NCI-H1417 treated with DMSO at 0.1 percent for 48 hours (cell line): ENCODE measurements around the gene ATP11B.
"Not testable (repeated sequence)": the region's sequence is repeated elsewhere in the genome, so short reads cannot be mapped to it uniquely, and the experiment has no call there.

Experiments
- DNase-seq: peaks from one replicate; lab custom pipeline; 2025; lab: John Stamatoyannopoulos, UW

The ATP11B gene

DNA sequence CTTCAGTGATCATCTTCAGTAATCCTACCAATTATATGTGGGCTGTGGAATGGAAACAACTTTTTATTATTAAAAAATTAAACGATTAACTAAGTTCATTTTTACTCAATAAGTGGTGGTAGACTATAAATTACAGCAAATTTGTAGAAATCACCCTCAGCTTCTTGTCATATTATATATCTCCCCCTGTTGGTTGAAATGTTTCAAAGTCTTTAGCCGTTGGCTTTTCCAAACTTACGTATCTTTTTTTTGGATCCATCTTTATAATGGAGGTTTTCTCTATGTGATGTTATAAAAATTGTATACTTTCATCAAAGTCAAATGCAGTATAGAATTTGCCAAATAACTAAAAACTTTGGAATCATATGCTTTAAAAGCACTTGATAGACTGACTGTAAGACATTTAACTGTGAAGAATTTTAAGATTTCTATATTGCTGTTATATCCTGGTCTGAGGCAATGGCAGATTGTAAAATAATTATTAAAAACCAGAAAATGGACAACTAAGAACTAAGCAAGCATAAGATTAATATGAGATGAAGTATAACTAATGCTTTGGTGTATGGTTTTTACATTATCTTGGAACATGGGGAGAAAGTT, 44.7 kb downstream of the ATP11B start:
- no peak for DNase-seq

DNA sequence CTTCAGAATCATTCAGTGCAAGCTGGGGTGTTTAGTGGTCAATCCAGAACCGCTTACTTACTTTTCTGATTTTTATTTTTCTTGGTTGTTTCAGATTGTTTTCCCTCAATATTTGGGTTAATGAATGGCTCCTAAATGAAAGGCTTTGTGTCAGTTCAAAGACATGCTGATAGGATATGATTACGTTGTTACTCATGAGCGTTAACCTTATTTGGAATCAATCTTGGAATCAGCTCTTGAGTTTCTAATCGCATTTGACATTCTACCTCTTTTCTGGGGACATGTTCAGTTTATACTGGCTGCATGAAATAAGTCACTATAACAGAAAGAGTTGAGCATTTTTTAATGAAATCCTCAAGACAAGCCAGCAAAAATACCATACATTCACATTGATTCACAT, 50.2 kb downstream of the ATP11B start:
- no peak for DNase-seq

DNA sequence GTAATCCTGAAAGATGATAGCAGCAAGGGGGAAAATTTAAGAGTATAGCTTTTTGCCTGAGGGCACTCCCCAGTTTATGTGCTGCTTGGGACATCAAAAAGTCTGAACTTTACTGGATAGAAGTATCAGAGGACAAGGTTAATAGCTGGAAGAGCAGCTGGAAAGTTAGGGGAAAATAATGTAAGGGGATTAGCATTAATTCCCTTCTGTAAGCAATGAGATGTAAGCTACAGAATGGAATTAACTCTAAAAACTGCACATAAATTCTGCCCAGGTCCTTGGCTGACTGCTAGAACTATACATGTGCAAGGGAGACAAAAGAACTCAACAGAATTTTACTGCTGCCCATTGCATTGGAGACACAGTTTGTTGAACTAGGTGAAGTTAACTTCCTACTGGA, 55.6 kb downstream of the ATP11B start:
- no peak for DNase-seq

DNA sequence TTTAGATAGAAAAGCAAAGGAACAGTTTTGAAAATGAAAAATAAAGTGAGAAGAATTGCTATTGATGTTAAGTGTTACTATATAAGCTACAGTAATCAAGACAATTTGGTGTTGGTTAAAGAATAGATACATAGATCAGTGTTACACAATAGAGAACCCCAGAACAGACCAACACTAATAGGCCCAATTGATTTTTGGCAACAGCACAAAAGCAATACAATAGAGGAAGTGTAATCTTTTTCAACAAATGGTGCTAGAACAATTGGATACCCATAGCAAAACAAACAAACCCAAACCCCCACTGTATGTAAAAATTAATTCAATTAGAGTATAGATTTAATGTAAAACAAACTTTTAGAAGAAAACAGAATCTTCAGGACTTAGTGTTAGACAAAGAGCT, 61.8 kb downstream of the ATP11B start:
- no peak for DNase-seq

DNA sequence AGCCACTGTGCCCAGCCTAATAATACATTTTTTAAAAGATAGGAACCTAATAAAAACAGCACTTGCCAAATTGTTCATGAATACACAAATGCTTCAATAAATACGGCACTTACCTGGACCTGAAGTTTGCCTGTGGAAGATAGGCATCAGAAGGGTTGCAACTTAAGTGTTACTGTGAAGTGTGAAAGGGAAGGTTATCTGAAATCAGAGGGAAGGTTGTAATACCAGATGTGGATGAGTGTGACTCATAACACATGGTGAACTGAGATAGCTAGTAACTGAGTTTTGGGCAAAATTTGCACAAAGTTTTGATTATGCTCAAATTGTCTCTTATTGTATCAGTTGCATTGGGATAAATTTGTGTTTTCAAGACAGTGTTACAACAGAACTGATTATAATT, 68.0 kb downstream of the ATP11B start:
- no peak for DNase-seq

DNA sequence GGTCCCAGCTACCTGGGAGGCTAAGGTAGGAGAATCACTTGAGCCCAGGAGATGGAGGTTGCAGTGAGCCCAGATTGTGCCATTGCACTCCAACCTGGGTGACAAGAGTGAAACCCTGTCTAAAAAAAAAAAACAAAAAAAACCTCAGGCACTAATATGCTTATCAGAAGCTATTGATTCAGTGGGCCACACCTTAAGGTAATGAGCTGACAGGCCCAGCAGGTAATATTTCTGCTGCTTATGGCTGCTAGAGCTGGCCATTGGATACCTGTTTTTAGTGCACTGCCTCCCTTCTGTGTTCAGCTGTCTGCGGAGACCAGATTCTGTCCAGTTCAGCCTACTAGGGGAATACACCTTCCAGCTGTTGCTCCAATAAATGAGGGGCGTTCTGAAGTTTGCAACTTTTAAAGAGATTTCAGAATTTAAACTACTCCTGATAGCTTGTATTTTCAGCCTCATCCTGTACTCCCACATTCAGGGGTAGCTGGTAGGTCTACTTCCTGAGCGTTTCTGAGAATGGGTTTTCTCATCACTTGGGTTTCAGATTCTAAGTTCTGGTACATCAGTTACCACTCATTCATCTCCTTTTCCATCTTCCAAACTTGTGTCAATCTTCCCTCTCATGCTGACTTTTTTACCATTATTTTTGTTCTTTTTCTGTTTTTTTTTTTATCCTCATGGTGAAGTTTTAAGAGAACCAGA, 69.0 kb downstream of the ATP11B start:
- no peak for DNase-seq

DNA sequence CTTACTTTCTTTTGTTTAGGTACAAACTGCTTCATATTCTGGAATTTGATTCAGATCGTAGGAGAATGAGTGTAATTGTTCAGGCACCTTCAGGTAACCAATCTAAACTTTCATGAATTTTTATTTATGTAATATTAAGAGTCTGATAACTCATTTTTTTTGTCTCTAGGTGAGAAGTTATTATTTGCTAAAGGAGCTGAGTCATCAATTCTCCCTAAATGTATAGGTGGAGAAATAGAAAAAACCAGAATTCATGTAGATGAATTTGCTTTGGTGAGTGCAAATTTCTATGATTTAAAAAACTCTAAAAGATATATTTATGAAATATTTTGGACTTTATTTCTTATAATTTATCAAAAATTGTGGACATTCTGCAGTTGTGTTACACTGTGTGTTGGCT, 75.8 kb downstream of the ATP11B start:
- no peak for DNase-seq

DNA sequence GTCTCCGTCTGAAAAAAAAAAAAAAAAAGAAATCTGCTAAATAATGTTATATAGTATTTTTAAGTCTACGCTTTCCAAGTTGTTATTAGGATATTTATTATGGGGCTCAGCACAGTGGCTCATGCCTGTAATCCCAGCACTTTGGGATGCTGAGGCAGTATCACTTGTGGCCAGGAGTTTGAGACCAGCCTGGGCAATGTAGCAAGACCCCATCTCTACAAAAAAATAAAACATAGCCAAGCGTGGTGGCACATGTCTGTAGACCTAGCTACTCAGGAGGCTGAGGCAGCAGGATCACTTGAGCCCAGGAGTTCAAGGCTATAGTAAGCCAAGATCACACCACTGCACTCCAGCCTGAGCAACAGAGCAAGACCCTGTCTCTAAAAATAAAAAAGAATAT, 77.6 kb downstream of the ATP11B start:
- DNase-seq: not testable (repeated sequence)

DNA sequence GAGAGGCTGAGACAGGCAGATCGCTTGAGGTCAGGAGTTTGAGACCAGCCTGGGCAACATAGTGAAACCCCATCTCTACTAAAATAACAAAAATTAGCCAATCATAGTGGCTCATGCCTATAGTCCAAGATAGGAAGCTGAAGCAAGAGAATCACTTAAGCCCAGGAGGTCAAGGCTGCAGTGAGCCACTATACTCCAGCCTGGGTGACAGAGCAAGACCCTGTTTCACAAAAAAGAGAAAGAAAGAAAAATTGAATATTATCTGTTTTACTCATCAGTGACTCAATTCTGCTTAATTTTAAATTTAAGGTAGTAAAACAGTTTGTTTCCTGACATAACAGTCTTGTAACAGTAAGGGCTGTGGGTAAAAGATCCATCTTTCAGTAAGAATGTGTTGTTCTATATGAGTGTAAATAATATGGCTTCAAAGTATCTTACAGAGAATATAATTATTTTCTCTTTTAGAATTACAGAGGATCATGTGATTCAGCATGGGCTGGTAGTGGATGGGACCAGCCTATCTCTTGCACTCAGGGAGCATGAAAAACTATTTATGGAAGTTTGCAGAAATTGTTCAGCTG, 85.8 kb downstream of the ATP11B start:
- DNase-seq: no peak

DNA sequence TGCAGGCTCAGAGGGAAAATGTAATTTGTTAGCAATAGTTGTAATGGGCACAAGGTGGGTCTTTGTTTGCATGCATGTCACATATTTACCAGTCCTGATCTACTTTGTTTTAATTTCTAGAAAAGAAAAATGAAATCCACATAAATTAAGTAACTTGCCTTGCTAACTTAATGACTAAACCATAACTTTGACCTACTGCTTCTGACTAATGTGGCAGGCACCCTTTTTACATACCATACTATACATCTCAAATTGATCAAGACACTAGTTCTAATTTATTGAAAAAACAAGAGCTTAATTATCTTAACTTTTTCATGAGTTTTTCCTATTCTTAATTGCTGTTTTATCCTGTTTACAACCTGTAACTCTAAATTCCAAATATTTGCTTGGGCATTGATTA, 93.2 kb downstream of the ATP11B start:
- DNase-seq: no peak

DNA sequence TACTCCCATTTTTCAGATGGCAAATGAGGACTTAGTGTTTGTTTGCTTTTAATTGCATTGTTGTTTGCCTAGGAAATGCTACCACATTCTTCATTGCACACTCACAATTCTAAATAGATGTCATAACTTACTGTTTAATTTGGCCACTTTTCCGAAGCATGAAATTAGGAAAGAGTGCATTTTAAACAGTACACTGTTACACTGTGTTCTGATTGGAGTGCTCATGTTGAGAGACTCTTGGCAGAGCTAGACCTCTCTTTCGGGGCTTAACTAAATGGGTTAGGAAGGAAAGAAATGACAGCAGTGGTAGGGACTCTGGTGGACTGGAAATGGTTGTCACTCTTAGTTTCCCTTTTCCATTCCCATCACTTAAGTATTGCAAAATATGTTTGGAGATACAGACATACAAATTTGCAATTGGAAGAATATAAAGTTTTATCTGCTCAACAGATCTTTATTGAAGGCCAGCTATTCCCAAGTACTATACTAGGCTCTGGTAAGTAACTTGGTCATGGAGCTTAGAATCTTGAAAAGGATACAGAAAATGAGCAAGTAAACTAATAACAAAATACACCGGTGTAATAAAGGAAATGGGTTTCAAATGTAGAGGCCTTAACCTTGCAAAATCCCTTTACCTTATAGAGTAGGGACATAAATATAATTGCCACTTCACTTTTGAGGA, 96.8 kb downstream of the ATP11B start:
- no peak for DNase-seq

DNA sequence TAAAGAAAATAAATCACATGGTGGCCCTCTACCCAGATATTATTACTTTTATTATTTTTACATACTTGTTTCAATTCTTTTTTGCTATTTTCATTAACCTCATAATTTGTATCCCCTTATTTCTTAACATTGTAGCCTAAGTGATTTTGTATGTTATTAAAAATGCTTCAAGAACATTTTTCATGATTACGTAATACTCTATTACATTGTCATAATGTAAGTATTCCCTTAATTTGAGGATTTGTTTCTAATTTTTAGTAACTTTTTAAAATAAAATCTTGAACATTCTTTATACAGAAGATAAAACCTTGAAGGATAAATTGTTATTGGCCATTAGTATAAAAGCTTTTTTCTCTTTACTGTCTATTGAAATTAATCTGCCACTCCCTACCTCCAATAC, 98.1 kb downstream of the ATP11B start:
- DNase-seq: no peak

DNA sequence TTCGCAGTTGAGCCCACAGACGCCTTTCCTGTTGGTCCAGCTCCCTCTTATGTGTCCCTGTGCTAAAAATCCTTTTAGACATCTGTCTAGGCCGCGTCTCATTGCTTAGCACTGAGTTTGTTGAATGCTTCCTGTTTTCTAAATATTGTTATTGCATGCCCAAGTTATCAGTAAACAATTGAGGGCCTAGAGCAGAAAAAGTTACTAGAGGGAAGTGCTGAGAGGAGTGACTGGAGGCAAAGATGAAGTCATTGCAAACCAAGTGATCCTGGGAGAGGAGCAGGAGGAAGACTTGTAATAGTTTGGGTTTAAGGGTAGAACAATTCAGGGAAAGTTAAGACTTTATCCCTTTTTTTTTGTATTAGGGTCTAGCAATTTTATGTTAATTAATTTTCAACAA, 98.9 kb downstream of the ATP11B start:
- no peak for DNase-seq

DNA sequence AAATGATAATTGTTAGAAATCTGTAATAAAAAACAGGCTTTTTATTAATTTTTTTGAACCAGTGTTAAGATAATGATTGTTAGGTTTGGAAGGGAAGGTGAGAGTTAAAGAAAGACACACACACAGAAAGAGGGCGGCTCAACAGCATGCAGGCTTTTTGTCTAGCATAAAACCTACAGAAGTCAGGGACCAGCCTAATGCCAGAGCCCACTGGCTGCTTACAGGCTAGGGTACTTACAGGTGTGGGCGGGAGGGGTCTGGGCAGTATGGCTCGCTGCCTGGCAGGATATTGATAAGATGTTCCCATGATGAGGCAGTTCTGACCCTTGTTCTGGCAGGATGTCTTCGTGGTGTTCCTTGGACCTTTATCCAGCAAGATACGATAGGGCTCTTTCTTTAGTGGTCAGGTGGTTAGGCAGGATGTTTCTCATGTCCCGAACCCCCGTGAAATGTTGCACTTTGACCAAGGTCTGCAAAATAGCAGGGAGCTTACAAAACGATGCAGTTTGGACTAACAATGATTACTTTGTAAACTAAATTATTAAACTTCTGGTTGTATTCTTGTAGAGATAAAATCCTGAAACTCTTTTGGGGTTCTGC, 102.3 kb downstream of the ATP11B start:
- DNase-seq: no peak

DNA sequence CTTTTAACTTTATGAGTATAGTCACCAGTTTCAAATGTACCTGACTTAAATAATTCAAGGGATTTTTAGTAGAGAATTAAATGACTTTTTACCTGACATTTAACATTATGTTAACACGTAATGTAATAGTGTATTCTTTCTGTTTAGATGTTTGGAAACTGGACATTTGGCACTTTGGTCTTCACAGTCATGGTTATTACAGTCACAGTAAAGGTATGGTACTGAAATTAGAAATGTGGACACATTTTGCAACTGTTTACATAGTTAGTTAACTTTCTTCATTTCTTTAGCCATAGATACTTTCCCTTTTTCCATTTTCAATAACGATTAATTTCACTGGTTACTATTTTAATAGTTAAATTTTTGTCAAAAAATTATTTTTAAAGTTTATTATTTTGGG, 103.2 kb downstream of the ATP11B start:
- DNase-seq: no peak

DNA sequence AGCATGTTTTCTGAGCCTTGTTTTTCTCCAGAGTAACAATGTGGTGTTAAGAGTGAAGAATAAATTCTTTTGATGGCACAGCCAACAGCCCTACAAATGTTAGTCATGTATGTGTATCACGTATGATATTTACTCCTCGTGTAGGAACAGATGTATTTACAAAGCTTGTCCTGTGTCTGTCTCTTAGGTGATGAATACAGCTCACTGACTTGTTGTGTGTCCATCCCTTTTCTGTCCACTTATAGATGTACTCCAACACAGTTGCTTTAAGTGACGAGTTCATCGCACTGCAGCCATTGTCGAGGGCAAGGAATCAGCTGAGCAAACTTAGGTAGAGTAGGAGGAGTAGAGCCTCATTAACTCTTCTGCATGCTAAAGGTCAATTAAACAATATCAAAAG, 108.9 kb downstream of the ATP11B start:
- DNase-seq: no peak

DNA sequence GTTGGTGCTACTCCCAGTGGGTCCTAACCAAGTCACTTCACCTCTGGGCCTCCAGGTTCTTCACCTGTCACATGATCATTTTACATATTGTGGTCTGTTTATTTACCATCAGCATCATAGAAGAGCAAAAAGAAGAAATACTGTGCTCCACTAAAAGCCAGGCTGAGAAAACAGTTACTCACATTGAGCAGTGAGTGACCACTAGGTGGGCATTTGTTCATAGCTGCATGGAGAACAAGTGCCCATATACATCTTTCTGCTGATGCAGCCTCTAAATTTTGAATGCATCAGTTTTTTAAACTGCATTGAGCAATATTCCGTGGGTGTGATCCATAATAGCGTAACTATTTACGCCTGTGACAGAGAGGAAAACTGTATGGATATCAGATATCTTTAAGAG, 110.9 kb downstream of the ATP11B start:
- DNase-seq: no peak

DNA sequence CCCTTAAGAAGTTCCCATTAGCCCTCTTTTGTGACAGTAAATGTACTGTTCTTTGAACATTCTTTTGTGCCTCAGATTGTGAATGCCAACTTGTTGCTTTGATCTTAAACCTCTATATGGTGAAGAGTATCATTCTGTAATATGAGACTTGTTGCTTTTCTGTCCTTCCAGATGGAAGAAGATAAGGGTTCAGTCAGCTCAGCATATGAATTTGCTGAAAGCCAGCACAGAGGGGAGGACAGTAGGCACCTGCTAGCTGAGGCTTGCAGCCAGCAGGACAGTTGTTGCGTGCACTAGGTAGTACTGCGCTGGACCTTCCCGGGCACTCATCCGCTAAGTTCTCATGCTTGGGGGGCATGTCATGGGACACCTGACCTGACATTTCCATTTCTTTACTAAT, 112.3 kb downstream of the ATP11B start:
- no peak for DNase-seq

DNA sequence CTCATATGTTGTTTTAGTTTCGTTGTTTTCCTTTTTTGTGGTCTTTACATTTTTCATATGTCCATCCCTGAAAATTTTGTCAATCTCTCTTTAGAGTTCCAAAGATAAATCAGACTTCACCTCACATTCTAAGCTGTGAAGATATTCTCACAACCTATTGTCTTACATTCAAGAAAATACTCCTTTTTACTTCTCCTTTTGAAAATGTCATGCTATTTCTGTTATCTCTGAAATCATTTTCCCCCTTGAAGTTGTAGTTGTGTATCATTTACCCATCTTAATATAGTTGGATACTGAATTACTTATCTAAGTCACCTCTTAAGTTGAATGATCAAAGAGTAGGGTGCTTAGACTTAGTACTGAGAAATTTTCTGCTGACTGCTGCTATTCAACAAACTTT, 112.7 kb downstream of the ATP11B start:
- no peak for DNase-seq

DNA sequence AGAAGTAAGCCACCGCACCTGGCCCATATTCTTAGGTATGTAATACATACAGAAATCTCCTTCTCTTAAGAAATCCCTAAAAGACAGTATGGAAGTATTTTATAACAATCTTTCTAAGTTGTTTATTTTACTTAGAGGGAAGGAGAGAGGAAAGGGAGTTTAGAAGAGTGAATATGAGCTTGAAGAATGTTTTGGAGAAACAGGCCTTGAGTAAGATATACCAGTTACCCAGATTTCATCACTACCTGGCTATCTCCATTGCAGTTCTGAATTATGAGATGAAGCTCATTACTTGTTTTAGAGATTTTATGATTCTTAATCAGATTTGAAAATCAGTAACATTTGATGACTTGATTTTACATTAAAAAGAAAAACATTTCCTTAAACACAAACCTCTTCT, 115.2 kb downstream of the ATP11B start:
- DNase-seq: no peak

DNA sequence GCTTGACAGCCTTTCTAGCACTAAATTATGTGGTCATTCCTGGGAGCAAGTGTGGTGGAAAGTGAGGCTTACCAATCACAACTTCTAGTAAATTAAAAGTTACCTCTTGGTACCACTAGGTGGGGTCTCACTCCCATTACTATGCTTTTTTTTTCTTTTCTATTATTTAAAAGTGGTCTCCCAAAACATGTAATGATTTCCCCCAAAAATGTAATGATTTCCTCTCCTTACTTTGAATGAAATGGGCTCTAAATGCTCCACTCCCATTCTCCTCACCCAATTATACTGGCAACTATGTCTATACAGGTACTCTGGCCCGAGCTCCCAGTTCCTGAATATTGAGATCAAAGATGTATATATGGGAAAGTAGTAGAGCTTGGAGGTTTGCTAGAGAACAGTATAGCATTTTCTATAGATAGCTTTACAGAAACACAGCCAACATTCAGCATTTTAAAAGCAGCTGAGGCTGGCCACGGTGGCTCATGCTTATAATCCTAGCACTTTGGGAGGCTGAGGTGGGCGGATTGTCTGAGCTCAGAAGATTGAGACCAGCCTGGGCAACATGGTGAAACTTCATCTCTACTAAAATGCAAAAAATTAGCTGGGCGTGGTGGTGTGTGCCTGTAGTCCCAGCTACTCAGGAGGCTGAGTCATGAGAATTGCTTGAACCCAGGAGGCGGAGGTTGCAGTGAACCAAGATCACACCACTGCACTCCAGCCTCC, 116.2 kb downstream of the ATP11B start:
- no peak for DNase-seq
